BJ (cell line): ENCODE data around the gene SHISA9. TPM values are rescaled to one million over a fixed set of nuclear protein-coding genes. Genes with fewer than 3 reads are reported as not detected.

Source experiments
- CTCF ChIA-PET: fragments of 350-600 bp; formaldehyde crosslinking; extraction: SDS; loops from one replicate; lab custom pipeline; 2021; ENCODE audit warnings: antibody characterized with exemption, inconsistent platforms; lab: Yijun Ruan, JAX
- POLR2A ChIA-PET: fragments of 300-600 bp; sonication (Branson Sonifier 250); formaldehyde crosslinking; extraction: SDS; loops from one replicate; lab custom pipeline; 2021; ENCODE audit warnings: antibody characterized with exemption; lab: Charles Lee
- DNase-seq: peaks from one replicate; pipeline ENCODE4 v3.0.0-alpha.2; 2011; ENCODE audit warnings: low read depth
- H3K27me3 ChIP-seq: 2 replicates; pipeline ENCODE4 v1.6.0; 2011; ENCODE audit warnings: low read length; ENCODE audit not compliant: control insufficient read depth, insufficient read depth
- H3K36me3 ChIP-seq: 2 replicates; pipeline ENCODE4 v1.5.1; 2011; ENCODE audit warnings: low read length; ENCODE audit not compliant: control insufficient read depth, insufficient read depth
- H3K4me3 ChIP-seq: 2 replicates; pipeline ENCODE4 v1.5.1; 2011; ENCODE audit warnings: low read depth, mild to moderate bottlenecking, control low read depth, low read length
- polyA plus RNA-seq: library from polyadenylated mRNA; depleted of rRNA; stranded (reverse); fragments of >200 nt; gene quantifications from 2 replicates; pipeline ENCODE4 v1.2.3, GENCODE V29; 2011
- TF ChIP-seq, protein P1 (sequence below): IDR thresholded peaks from 2 replicates; pipeline ENCODE4 v1.5.1; 2011; ENCODE audit warnings: low read depth, mild to moderate bottlenecking, control low read depth, inconsistent platforms, low read length, moderate library complexity; ENCODE audit not compliant: insufficient read depth

SHISA9 gene
- polyA plus RNA-seq, 1 experiment, result not detected

DNA sequence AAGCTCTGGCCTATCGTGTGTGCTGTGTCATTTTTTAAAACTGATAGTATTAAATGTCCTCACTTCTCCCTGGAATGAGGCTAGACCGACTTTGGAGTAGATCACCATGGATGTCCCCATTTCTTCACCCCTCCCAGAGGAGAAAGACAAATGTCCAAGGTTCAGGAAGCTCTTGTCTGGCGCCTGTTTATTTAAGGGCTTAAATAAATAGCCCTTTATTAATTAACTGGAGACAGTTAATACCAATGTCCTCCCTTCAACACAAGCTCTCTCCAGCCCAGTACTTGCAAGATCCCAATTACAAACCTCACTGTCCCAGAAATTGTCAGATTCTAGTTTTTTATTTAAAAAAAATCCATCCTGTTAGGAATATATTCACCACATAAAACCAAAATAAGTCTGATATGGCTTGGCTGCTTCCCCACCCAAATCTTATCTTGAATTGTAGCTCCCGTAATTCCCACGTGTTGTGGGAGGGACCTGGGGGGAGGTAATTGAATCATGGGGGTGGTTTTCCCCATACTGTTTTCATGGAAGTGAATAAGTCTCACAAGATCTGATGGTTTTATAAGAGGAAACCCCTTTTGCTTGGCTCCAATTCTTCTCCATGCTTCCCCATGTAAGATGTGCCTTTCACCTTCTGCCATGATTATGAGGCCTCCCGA is 344.4 kb downstream of the SHISA9 start:
- Histone ChIP-seq H3K27me3 (no peaks in the 10 kb centered on the region), H3K4me3 (no peak overlapping the region), H3K36me3 (no peaks in the 10 kb centered on the region)
- CTCF ChIA-PET, result no interaction called here
- POLR2A ChIA-PET, result no interaction called here
- TF ChIP-seq, protein P1, sequence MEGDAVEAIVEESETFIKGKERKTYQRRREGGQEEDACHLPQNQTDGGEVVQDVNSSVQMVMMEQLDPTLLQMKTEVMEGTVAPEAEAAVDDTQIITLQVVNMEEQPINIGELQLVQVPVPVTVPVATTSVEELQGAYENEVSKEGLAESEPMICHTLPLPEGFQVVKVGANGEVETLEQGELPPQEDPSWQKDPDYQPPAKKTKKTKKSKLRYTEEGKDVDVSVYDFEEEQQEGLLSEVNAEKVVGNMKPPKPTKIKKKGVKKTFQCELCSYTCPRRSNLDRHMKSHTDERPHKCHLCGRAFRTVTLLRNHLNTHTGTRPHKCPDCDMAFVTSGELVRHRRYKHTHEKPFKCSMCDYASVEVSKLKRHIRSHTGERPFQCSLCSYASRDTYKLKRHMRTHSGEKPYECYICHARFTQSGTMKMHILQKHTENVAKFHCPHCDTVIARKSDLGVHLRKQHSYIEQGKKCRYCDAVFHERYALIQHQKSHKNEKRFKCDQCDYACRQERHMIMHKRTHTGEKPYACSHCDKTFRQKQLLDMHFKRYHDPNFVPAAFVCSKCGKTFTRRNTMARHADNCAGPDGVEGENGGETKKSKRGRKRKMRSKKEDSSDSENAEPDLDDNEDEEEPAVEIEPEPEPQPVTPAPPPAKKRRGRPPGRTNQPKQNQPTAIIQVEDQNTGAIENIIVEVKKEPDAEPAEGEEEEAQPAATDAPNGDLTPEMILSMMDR, result no peak
- no peak for DNase-seq

GRCh38 chr16:13254998-13255614 is 353.7 kb downstream of the SHISA9 start:
- no peaks in the 10 kb centered on the region for H3K36me3 ChIP-seq
- H3K27me3 ChIP-seq, result no peaks in the 10 kb centered on the region
- DNase-seq, result no peak
- TF ChIP-seq, protein P1, result no peak
- H3K4me3 ChIP-seq, result no peak overlapping the region
- POLR2A ChIA-PET, result no interaction called here
- CTCF ChIA-PET, result no interaction called here

- Histone ChIP-seq H3K27me3 (no peaks in the 10 kb centered on the region), H3K4me3 (no peak overlapping the region), H3K36me3 (no peaks in the 10 kb centered on the region)
- ChIA-PET POLR2A (no interaction called here), CTCF (no interaction called here)
- DNase-seq, result no peak
- TF ChIP-seq, protein P1, result no peak
Measured at GRCh38 chr16:13262270-13263090, 361.1 kb downstream of the SHISA9 start.

GRCh38 chr16:13264749-13265552 is 363.6 kb downstream of the SHISA9 start:
- TF ChIP-seq, protein P1, result no peak
- Histone ChIP-seq H3K4me3 (no peak overlapping the region), H3K27me3 (no peaks in the 10 kb centered on the region), H3K36me3 (no peaks in the 10 kb centered on the region)
- ChIA-PET POLR2A (no interaction called here), CTCF (no interaction called here)
- DNase-seq, result no peak
